Measurements from ENCODE around the gene CYB5R3.

The CYB5R3 gene

GRCh38 chr22:42637555-42637954 is 11.6 kb downstream of the CYB5R3 start:
- Histone ChIP-seq H3K4ac (ENCODE audit: low read depth, low read length) (no peak overlapping the region), H3K27me3 (ENCODE audit: insufficient read depth, low read length, poor library complexity) (no peaks in the 10 kb centered on the region), H3K23ac (ENCODE audit: low read length) (no peak overlapping the region), H2AK5ac (ENCODE audit: low read length) (no peak overlapping the region), H3K79me1 (ENCODE audit: low read length) (peaks cover 3% of the 10 kb centered on the region), H3K4me2 (ENCODE audit: low read length) (no peak overlapping the region), H3K9ac (ENCODE audit: low read length) (no peak overlapping the region), H3K79me2 (ENCODE audit: control insufficient read depth, insufficient read depth, low read length) (no peaks in the 10 kb centered on the region), H2BK5ac (ENCODE audit: low read length) (no peak overlapping the region), H2BK15ac (replicated peaks; ENCODE audit: low read depth) (no peak overlapping the region), H3K36me3 (ENCODE audit: control insufficient read depth, insufficient read depth, low read length) (peaks cover 2% of the 10 kb centered on the region), H4K8ac (ENCODE audit: low read depth, low read length) (no peak overlapping the region), H3K27ac (ENCODE audit: low read depth, low read length) (no peak overlapping the region), H3K4me3 (ENCODE audit: low read length) (no peak overlapping the region), H2BK120ac (ENCODE audit: low read depth, low read length) (no peak overlapping the region), H3K18ac (ENCODE audit: low read length) (no peak overlapping the region), H3K56ac (ENCODE audit: low read length) (no peak overlapping the region), H3K4me1 (ENCODE audit: control insufficient read depth, low read depth, low read length) (no peaks in the 10 kb centered on the region), H4K5ac (ENCODE audit: low read length) (no peak overlapping the region)
- DNase-seq, result no peak
- no CpG with 5 or more reads among the region's 12 CpGs for WGBS (ENCODE audit: extremely low coverage, insufficient coverage, low lambda C conversion rate)

DNA sequence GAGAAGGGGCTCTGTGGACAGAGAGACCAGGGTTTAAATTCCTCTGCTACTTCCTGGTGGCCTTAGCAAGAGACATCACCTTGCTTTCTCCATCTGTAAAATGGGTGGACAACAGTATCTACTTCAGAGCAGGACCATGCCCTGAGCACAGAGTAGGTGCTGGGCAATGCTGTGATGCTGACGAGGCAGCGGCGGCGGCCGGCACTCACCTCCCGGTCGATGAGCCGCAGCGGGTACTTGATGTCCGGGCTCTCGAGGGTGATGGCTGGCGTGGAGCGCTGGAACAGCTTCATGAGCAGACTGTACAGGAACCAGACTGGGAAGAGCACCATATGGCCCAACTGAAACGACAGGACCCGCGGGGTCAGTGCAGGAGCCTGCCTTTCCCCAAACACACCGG is 12.7 kb downstream of the CYB5R3 start:
- no peaks in the 10 kb centered on the region for H3K79me2 ChIP-seq (ENCODE audit: control insufficient read depth, insufficient read depth, low read length)
- no peak for DNase-seq
- no peak overlapping the region for H3K18ac ChIP-seq (ENCODE audit: low read length)
- no peak overlapping the region for H3K9ac ChIP-seq (ENCODE audit: low read length)
- no peak overlapping the region for H3K27ac ChIP-seq (ENCODE audit: low read depth, low read length)
- H2BK120ac ChIP-seq (ENCODE audit: low read depth, low read length), result no peak overlapping the region
- no peak overlapping the region for H3K4ac ChIP-seq (ENCODE audit: low read depth, low read length)
- no peak overlapping the region for H3K56ac ChIP-seq (ENCODE audit: low read length)
- no peak overlapping the region for H2BK5ac ChIP-seq (ENCODE audit: low read length)
- no peak overlapping the region for H2BK15ac ChIP-seq (replicated peaks; ENCODE audit: low read depth)
- WGBS (ENCODE audit: extremely low coverage, insufficient coverage, low lambda C conversion rate), result no CpG with 5 or more reads among the region's 17 CpGs
- H3K79me1 ChIP-seq (ENCODE audit: low read length), result peaks cover 3% of the 10 kb centered on the region
- H3K27me3 ChIP-seq (ENCODE audit: insufficient read depth, low read length, poor library complexity), result no peaks in the 10 kb centered on the region
- no peaks in the 10 kb centered on the region for H3K4me1 ChIP-seq (ENCODE audit: control insufficient read depth, low read depth, low read length)
- H4K8ac ChIP-seq (ENCODE audit: low read depth, low read length), result no peak overlapping the region
- no peak overlapping the region for H4K5ac ChIP-seq (ENCODE audit: low read length)
- peaks cover 2% of the 10 kb centered on the region for H3K36me3 ChIP-seq (ENCODE audit: control insufficient read depth, insufficient read depth, low read length)
- no peak overlapping the region for H3K23ac ChIP-seq (ENCODE audit: low read length)
- no peak overlapping the region for H3K4me2 ChIP-seq (ENCODE audit: low read length)
- H3K4me3 ChIP-seq (ENCODE audit: low read length), result no peak overlapping the region
- no peak overlapping the region for H2AK5ac ChIP-seq (ENCODE audit: low read length)

GRCh38 chr22:42635531-42635930 is 13.7 kb downstream of the CYB5R3 start:
- Histone ChIP-seq H3K9ac (ENCODE audit: low read length) (no peak overlapping the region), H3K4me1 (ENCODE audit: control insufficient read depth, low read depth, low read length) (no peaks in the 10 kb centered on the region), H3K27me3 (ENCODE audit: insufficient read depth, low read length, poor library complexity) (no peaks in the 10 kb centered on the region), H3K36me3 (ENCODE audit: control insufficient read depth, insufficient read depth, low read length) (peaks cover 2% of the 10 kb centered on the region), H3K4me2 (ENCODE audit: low read length) (no peak overlapping the region), H4K8ac (ENCODE audit: low read depth, low read length) (no peak overlapping the region), H3K56ac (ENCODE audit: low read length) (no peak overlapping the region), H3K4ac (ENCODE audit: low read depth, low read length) (no peak overlapping the region), H3K79me1 (ENCODE audit: low read length) (peaks cover 3% of the 10 kb centered on the region), H3K23ac (ENCODE audit: low read length) (no peak overlapping the region), H2BK120ac (ENCODE audit: low read depth, low read length) (no peak overlapping the region), H3K79me2 (ENCODE audit: control insufficient read depth, insufficient read depth, low read length) (no peaks in the 10 kb centered on the region), H2BK15ac (replicated peaks; ENCODE audit: low read depth) (no peak overlapping the region), H2BK5ac (ENCODE audit: low read length) (no peak overlapping the region), H3K18ac (ENCODE audit: low read length) (no peak overlapping the region), H3K4me3 (ENCODE audit: low read length) (no peak overlapping the region), H3K27ac (ENCODE audit: low read depth, low read length) (no peak overlapping the region), H2AK5ac (ENCODE audit: low read length) (no peak overlapping the region), H4K5ac (ENCODE audit: low read length) (no peak overlapping the region)
- WGBS (ENCODE audit: extremely low coverage, insufficient coverage, low lambda C conversion rate), result no CpG with 5 or more reads among the region's 3 CpGs
- no peak for DNase-seq

DNA sequence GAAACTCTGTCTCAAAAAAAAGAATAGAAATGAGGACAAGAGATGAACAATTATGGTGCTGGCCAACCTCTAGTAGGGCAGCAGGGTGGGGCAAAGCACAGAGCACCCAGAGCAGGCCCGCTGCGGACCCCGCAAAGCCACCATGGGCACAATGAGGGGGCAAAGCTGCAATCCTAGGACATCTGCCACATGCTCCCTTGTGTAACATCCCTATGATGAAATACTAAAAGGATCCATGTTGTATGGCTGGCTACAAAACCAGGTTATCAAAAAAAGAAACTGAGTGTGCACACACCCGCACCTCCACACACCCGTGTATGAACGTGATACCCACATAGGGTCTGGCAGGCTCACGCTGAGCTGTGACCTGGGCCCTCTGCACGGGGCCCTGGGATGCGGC is 16.2 kb downstream of the CYB5R3 start:
- Histone ChIP-seq H4K5ac (ENCODE audit: low read length) (no peak overlapping the region), H3K4ac (ENCODE audit: low read depth, low read length) (no peak overlapping the region), H3K4me3 (ENCODE audit: low read length) (no peak overlapping the region), H3K79me2 (ENCODE audit: control insufficient read depth, insufficient read depth, low read length) (no peaks in the 10 kb centered on the region), H4K8ac (ENCODE audit: low read depth, low read length) (no peak overlapping the region), H2BK5ac (ENCODE audit: low read length) (no peak overlapping the region), H2AK5ac (ENCODE audit: low read length) (no peak overlapping the region), H3K36me3 (ENCODE audit: control insufficient read depth, insufficient read depth, low read length) (peaks cover 2% of the 10 kb centered on the region), H2BK15ac (replicated peaks; ENCODE audit: low read depth) (no peak overlapping the region), H3K79me1 (ENCODE audit: low read length) (peaks cover 3% of the 10 kb centered on the region), H3K23ac (ENCODE audit: low read length) (no peak overlapping the region), H3K18ac (ENCODE audit: low read length) (no peak overlapping the region), H2BK120ac (ENCODE audit: low read depth, low read length) (no peak overlapping the region), H3K27ac (ENCODE audit: low read depth, low read length) (no peak overlapping the region), H3K4me1 (ENCODE audit: control insufficient read depth, low read depth, low read length) (no peaks in the 10 kb centered on the region), H3K56ac (ENCODE audit: low read length) (no peak overlapping the region), H3K9ac (ENCODE audit: low read length) (no peak overlapping the region), H3K27me3 (ENCODE audit: insufficient read depth, low read length, poor library complexity) (no peaks in the 10 kb centered on the region), H3K4me2 (ENCODE audit: low read length) (no peak overlapping the region)
- WGBS (ENCODE audit: extremely low coverage, insufficient coverage, low lambda C conversion rate), result no CpG with 5 or more reads among the region's 9 CpGs
- no peak for DNase-seq

DNA sequence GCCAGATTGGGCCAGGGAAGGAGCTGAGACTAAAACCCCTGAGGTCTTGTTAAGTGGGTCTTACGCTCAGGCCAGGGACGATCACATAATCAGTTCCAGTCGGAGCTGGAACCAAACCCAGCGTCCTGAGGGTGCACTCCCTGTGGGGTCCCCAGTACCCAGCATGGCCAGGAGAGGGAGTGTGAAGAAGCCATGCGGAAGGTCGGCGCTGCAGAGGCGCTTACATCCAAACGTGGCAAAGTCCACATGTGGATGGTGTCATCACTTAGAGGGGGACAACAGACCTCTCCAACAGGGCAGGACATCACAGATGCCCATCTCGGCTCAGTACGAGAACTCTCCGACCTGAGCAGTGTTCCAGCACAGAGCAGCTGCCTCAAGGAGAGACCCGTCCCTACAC is 17.1 kb downstream of the CYB5R3 start:
- Histone ChIP-seq H2BK5ac (ENCODE audit: low read length) (no peak overlapping the region), H2BK120ac (ENCODE audit: low read depth, low read length) (no peak overlapping the region), H3K79me1 (ENCODE audit: low read length) (no peaks in the 10 kb centered on the region), H3K4me3 (ENCODE audit: low read length) (no peak overlapping the region), H3K56ac (ENCODE audit: low read length) (no peak overlapping the region), H2BK15ac (replicated peaks; ENCODE audit: low read depth) (no peak overlapping the region), H3K9ac (ENCODE audit: low read length) (no peak overlapping the region), H3K4me2 (ENCODE audit: low read length) (no peak overlapping the region), H3K4ac (ENCODE audit: low read depth, low read length) (no peak overlapping the region), H2AK5ac (ENCODE audit: low read length) (no peak overlapping the region), H3K36me3 (ENCODE audit: control insufficient read depth, insufficient read depth, low read length) (peaks cover 7% of the 10 kb centered on the region), H3K27ac (ENCODE audit: low read depth, low read length) (no peak overlapping the region), H4K8ac (ENCODE audit: low read depth, low read length) (no peak overlapping the region), H4K5ac (ENCODE audit: low read length) (no peak overlapping the region), H3K23ac (ENCODE audit: low read length) (no peak overlapping the region), H3K4me1 (ENCODE audit: control insufficient read depth, low read depth, low read length) (no peaks in the 10 kb centered on the region), H3K27me3 (ENCODE audit: insufficient read depth, low read length, poor library complexity) (no peaks in the 10 kb centered on the region), H3K79me2 (ENCODE audit: control insufficient read depth, insufficient read depth, low read length) (no peaks in the 10 kb centered on the region), H3K18ac (ENCODE audit: low read length) (no peak overlapping the region)
- DNase-seq, result no peak
- no CpG with 5 or more reads among the region's 13 CpGs for WGBS (ENCODE audit: extremely low coverage, insufficient coverage, low lambda C conversion rate)

- no peak overlapping the region for H2BK120ac ChIP-seq (ENCODE audit: low read depth, low read length)
- no peak overlapping the region for H4K5ac ChIP-seq (ENCODE audit: low read length)
- H3K9ac ChIP-seq (ENCODE audit: low read length), result no peak overlapping the region
- no peaks in the 10 kb centered on the region for H3K79me2 ChIP-seq (ENCODE audit: control insufficient read depth, insufficient read depth, low read length)
- H3K18ac ChIP-seq (ENCODE audit: low read length), result no peak overlapping the region
- H2BK5ac ChIP-seq (ENCODE audit: low read length), result no peak overlapping the region
- H3K27ac ChIP-seq (ENCODE audit: low read depth, low read length), result no peak overlapping the region
- H3K4me3 ChIP-seq (ENCODE audit: low read length), result no peak overlapping the region
- H3K79me1 ChIP-seq (ENCODE audit: low read length), result no peaks in the 10 kb centered on the region
- no CpG with 5 or more reads among the region's 28 CpGs for WGBS (ENCODE audit: extremely low coverage, insufficient coverage, low lambda C conversion rate)
- H3K4ac ChIP-seq (ENCODE audit: low read depth, low read length), result no peak overlapping the region
- H3K23ac ChIP-seq (ENCODE audit: low read length), result no peak overlapping the region
- no peak overlapping the region for H3K4me2 ChIP-seq (ENCODE audit: low read length)
- DNase-seq, result no peak
- H3K56ac ChIP-seq (ENCODE audit: low read length), result no peak overlapping the region
- no peak overlapping the region for H2AK5ac ChIP-seq (ENCODE audit: low read length)
- H2BK15ac ChIP-seq (replicated peaks; ENCODE audit: low read depth), result no peak overlapping the region
- H3K36me3 ChIP-seq (ENCODE audit: control insufficient read depth, insufficient read depth, low read length), result peaks cover 11% of the 10 kb centered on the region
- H3K27me3 ChIP-seq (ENCODE audit: insufficient read depth, low read length, poor library complexity), result no peaks in the 10 kb centered on the region
- no peaks in the 10 kb centered on the region for H3K4me1 ChIP-seq (ENCODE audit: control insufficient read depth, low read depth, low read length)
- H4K8ac ChIP-seq (ENCODE audit: low read depth, low read length), result no peak overlapping the region
Measured at GRCh38 chr22:42630901-42631602, 18.1 kb downstream of the CYB5R3 start.

Measured in mesendoderm (in vitro differentiated cells).